Stomach (tissue), 9 donors: Measurements from ENCODE around the gene TMCC1. TPM values are rescaled to one million over a fixed set of nuclear protein-coding genes. Genes with fewer than 3 reads are reported as not detected.
A peak's percentile ranks its signal among the peaks of the same experiment; 100 is the strongest.
"Not testable (repeated sequence)": the region's sequence is repeated elsewhere in the genome, so short reads cannot be mapped to it uniquely, and the experiment has no call there.

Experiments
- DNase-seq, 2 donors: peaks; one replicate each; pipeline versions ENCODE4 v3.0.0 to v3.0.0-alpha.2; 2013 to 2019
- H3K27ac ChIP-seq, 5 donors: fragments of 200-600 bp in 4 of 5; sonication (generic) in 4 of 5; one replicate each; pipeline ENCODE4 v1.5.1; 2013 to 2019; ENCODE audit warnings: mild to moderate bottlenecking in 1 of 5, moderate library complexity in 1 of 5
- H3K27me3 ChIP-seq, 3 donors: fragments of 200-600 bp; sonication (generic); one replicate each; pipeline ENCODE4 v1.5.1; 2017 to 2019; ENCODE audit warnings: mixed run types in 1 of 3
- H3K36me3 ChIP-seq, 4 donors: fragments of 200-600 bp; sonication (generic); 1 replicate in 3 of 4; 2 replicates in 1 of 4; pipeline ENCODE4 v1.5.1; 2016 to 2019
- H3K4me1 ChIP-seq, 4 donors: fragments of 200-600 bp; sonication (generic); one replicate each; pipeline ENCODE4 v1.5.1; 2016 to 2019
- H3K4me3 ChIP-seq, 4 donors: fragments of 200-600 bp; sonication (generic) in 3 of 4; one replicate each; pipeline ENCODE4 v1.5.1; 2016 to 2019; ENCODE audit warnings: mild to moderate bottlenecking in 1 of 4
- H3K9me3 ChIP-seq, 4 donors: fragments of 200-600 bp; sonication (generic); one replicate each; pipeline ENCODE4 v1.5.1; 2016 to 2019
- CTCF ChIP-seq, 7 experiments: fragments of 450-650 bp in 4 of 7; fragments of 200-600 bp in 3 of 7; sonication (generic) in 3 of 7; IDR thresholded peaks; one replicate each; pipeline ENCODE4 v1.5.1; 2016 to 2019; ENCODE audit warnings: antibody characterized with exemption in 7 of 7, control low read depth in 2 of 7, mild to moderate bottlenecking in 1 of 7
- EP300 ChIP-seq: sonication (generic); formaldehyde crosslinking; IDR thresholded peaks from one replicate; pipeline ENCODE4 v1.6.1; 2017; ENCODE audit warnings: antibody characterized with exemption
- POLR2A ChIP-seq, 4 donors: fragments of 450-650 bp; IDR thresholded peaks; one replicate each; pipeline ENCODE4 v1.6.1; 2016; ENCODE audit warnings: antibody characterized with exemption in 4 of 4, control low read depth in 2 of 4, mild to moderate bottlenecking in 1 of 4, moderate library complexity in 1 of 4
- POLR2AphosphoS5 ChIP-seq, 3 donors: sonication (generic); formaldehyde crosslinking; IDR thresholded peaks; one replicate each; pipeline ENCODE4 v1.6.1; 2016; ENCODE audit warnings: antibody characterized with exemption in 3 of 3
- WGBS, 5 donors: extraction: QIAGEN DNeasy Blood & Tissue Kit in 3 of 5; methylation state at CpG; one replicate each; pipeline versions ENCODE4 v1.1.5 to v1.1.7; 2013 to 2018; 5-methylcytosine and 5-hydroxymethylcytosine counted together
- intact Hi-C: fragments of 100-400 bp; cut with DNase I; formaldehyde crosslinking; loops from one replicate; pipeline ENCODE4 v1.15.1; 2023; ENCODE audit warnings: low total_unique reads
- polyA plus RNA-seq, 3 donors: library from polyadenylated mRNA; stranded (reverse); fragments of 200-250 nt; gene quantifications; one replicate each; pipeline ENCODE4 v1.2.3, GENCODE V29; 2013
- total RNA-seq, 5 donors: library from RNA; depleted of rRNA; stranded (reverse); fragments of >200 nt; gene quantifications; one replicate each; pipeline versions ENCODE4 v1.1.0 to v1.2.3, GENCODE V29; 2014 to 2016
- donor health status: healthy with polysubstance abuse.
- donor health status: Bipolar disorder and iron deficiency.
- donor health status: healthy.

Gene TMCC1
- total and polyA plus RNA-seq, 8 donors = 5.0 to 26.6 (median 9.3) TPM

GRCh38 chr3:129835198-129835597 is 58.3 kb downstream of the TMCC1 start:
- 75 to 85% (median 80%) methylated on average over 2 of the region's 2 CpGs for WGBS, 5 donors
- Histone ChIP-seq H3K27me3 (no peaks in the 10 kb centered on the region), H3K4me3 (no peak overlapping the region), H3K27ac (no peak overlapping the region), H3K9me3 (no peaks in the 10 kb centered on the region), H3K4me1 (peaks cover 0 to 30% (median 13%) of the 10 kb centered on the region in 4 donors), H3K36me3 (no peaks in the 10 kb centered on the region)
- intact Hi-C loops = no loop called here
- no peak for DNase-seq
- TF ChIP-seq CTCF (IDR thresholded peaks at IDR 0.05) = no peak
- TF ChIP-seq POLR2AphosphoS5 (IDR thresholded peaks at IDR 0.05) = no peak
- no peak for TF ChIP-seq POLR2A (IDR thresholded peaks at IDR 0.05)
- TF ChIP-seq EP300 = no peak

GRCh38 chr3:129834580-129834979 is 58.9 kb downstream of the TMCC1 start:
- H3K4me3 ChIP-seq = no peak overlapping the region
- 83 to 89% (median 86%) methylated on average over 5 of the region's 5 CpGs for WGBS, 5 donors
- H3K36me3 ChIP-seq = no peaks in the 10 kb centered on the region
- H3K4me1 ChIP-seq = peaks cover 0 to 35% (median 15%) of the 10 kb centered on the region in 4 donors
- no peak for DNase-seq
- H3K27me3 ChIP-seq = no peaks in the 10 kb centered on the region
- no peaks in the 10 kb centered on the region for H3K9me3 ChIP-seq
- H3K27ac ChIP-seq = no peak overlapping the region
- intact Hi-C loops = no loop called here
- TF ChIP-seq POLR2AphosphoS5 (IDR thresholded peaks at IDR 0.05) = no peak
- TF ChIP-seq CTCF (IDR thresholded peaks at IDR 0.05) = no peak
- TF ChIP-seq POLR2A (IDR thresholded peaks at IDR 0.05) = no peak
- TF ChIP-seq EP300 = no peak

- H3K4me3 ChIP-seq, H3K36me3 ChIP-seq, H3K27me3 ChIP-seq, intact Hi-C loops, H3K27ac ChIP-seq, DNase-seq, H3K9me3 ChIP-seq: not testable (repeated sequence)
- peaks cover 0 to 38% (median 10%) of the 10 kb centered on the region in 4 donors for H3K4me1 ChIP-seq
- WGBS, 5 donors = 77 to 81% (median 80%) methylated on average over 6 of the region's 6 CpGs
Measured at GRCh38 chr3:129831942-129832341, 61.6 kb downstream of the TMCC1 start.

GRCh38 chr3:129831503-129831902 is 62.0 kb downstream of the TMCC1 start:
- intact Hi-C loops = no loop called here
- peaks cover 0 to 34% (median 7%) of the 10 kb centered on the region in 4 donors for H3K4me1 ChIP-seq
- H3K9me3 ChIP-seq = no peaks in the 10 kb centered on the region
- H3K27me3 ChIP-seq = no peaks in the 10 kb centered on the region
- no peak for TF ChIP-seq CTCF (IDR thresholded peaks at IDR 0.05)
- TF ChIP-seq EP300 = no peak
- TF ChIP-seq POLR2A (IDR thresholded peaks at IDR 0.05) = no peak
- TF ChIP-seq POLR2AphosphoS5 (IDR thresholded peaks at IDR 0.05) = no peak
- no peak for DNase-seq
- H3K4me3 ChIP-seq = no peak overlapping the region
- no peak overlapping the region for H3K27ac ChIP-seq
- 89 to 96% (median 94%) methylated on average over 1 of the region's 1 CpG for WGBS, 5 donors
- peaks cover 0 to 5% (median 2%) of the 10 kb centered on the region in 4 donors for H3K36me3 ChIP-seq

GRCh38 chr3:129829640-129830039 is 63.9 kb downstream of the TMCC1 start:
- Histone ChIP-seq H3K27ac (peak overlapping the region in 1 of 5 donors; percentile 24), H3K4me3 (no peak overlapping the region), H3K9me3 (no peaks in the 10 kb centered on the region), H3K4me1 (peaks cover 0 to 38% (median 7%) of the 10 kb centered on the region in 4 donors), H3K27me3 (no peaks in the 10 kb centered on the region), H3K36me3 (peaks cover 0 to 5% (median 2%) of the 10 kb centered on the region in 4 donors)
- intact Hi-C loops = loop anchor here (5.0 kb wide), 2 partner anchors 177 to 347 kb away; no protein-coding TSS in a partner anchor
- TF ChIP-seq EP300 (no peak), CTCF (IDR thresholded peaks at IDR 0.05) (peak in 4 of 7 experiments; percentile 23 to 55 (median 40)), POLR2A (IDR thresholded peaks at IDR 0.05) (no peak), POLR2AphosphoS5 (IDR thresholded peaks at IDR 0.05) (peak in 1 of 3 donors; percentile 32)
- DNase-seq = peak in 1 of 2 donors; percentile 89
